A549 (cell line): ENCODE results near the gene USP30. TPM values are rescaled to one million over a fixed set of nuclear protein-coding genes. Genes with fewer than 3 reads are reported as not detected.
"Not testable (repeated sequence)": the region's sequence is repeated elsewhere in the genome, so short reads cannot be mapped to it uniquely, and the experiment has no call there.

Experiments
- ATAC-seq, 2 experiments: fragments of 200-7000 bp in 1 of 2; fragments of >200 bp in 1 of 2; cut with Nextera tagmentation in 1 of 2; cut with Tn5 transposase in 1 of 2; 3 replicates each; pipeline versions ENCODE4 v1.8.0 to v1.9.1; 2018 to 2020; ENCODE audit warnings: mild to moderate bottlenecking in 1 of 2, moderate library complexity in 1 of 2
- CTCF ChIA-PET: fragments of 300-600 bp; sonication (Branson Sonifier 250); formaldehyde crosslinking; extraction: SDS; loops from one replicate; lab custom pipeline; 2021; ENCODE audit warnings: antibody characterized with exemption, inconsistent platforms; lab: Yijun Ruan, JAX
- POLR2A ChIA-PET: fragments of 350-600 bp; formaldehyde crosslinking; extraction: SDS; loops from one replicate; lab custom pipeline; 2021; ENCODE audit warnings: antibody characterized with exemption, inconsistent platforms; lab: Yijun Ruan, JAX
- DNase-seq, 2 experiments: peaks; one replicate each; pipeline versions ENCODE4 v3.0.0 to v3.0.0-alpha.2; 2011 to 2016; ENCODE audit warnings: low read depth in 1 of 2, low spot score in 1 of 2
- FAIRE-seq: peaks from 2 replicates; lab custom pipeline; 2011; peaks lifted over from hg19 to GRCh38; lab: Jason Lieb, UNC
- H3K27ac ChIP-seq, 2 experiments: fragments of >200 bp; sonication (Bioruptor Twin); formaldehyde crosslinking; 3 replicates each; pipeline ENCODE4 v1.5.1; 2016 to 2017
- H3K4me1 ChIP-seq: fragments of >200 bp; sonication (Bioruptor Twin); formaldehyde crosslinking; 3 replicates; pipeline ENCODE4 v1.6.1; 2016
- H3K4me2 ChIP-seq: fragments of >200 bp; sonication (Bioruptor Twin); formaldehyde crosslinking; 3 replicates; pipeline ENCODE4 v1.6.1; 2016
- H3K4me3 ChIP-seq: fragments of >200 bp; sonication (Bioruptor Twin); formaldehyde crosslinking; 3 replicates; pipeline ENCODE4 v1.5.1; 2016
- H3K9me3 ChIP-seq: fragments of >200 bp; sonication (Bioruptor Twin); formaldehyde crosslinking; 3 replicates; pipeline ENCODE4 v1.6.1; 2016
- ATOH8 ChIP-seq: fragments of 250-450 bp; sonication (Bioruptor Pico); IDR thresholded peaks from 2 replicates; pipeline ENCODE4 v1.5.0; 2020; ENCODE audit warnings: low read depth, mild to moderate bottlenecking, moderate library complexity
- BCL3 ChIP-seq: fragments of >200 bp; sonication (Bioruptor Twin); formaldehyde crosslinking; IDR thresholded peaks from 3 replicates; pipeline ENCODE4 v1.6.1; 2016
- ESRRA ChIP-seq: fragments of 150-350 bp; IDR thresholded peaks from 2 replicates; pipeline ENCODE4 v1.6.1; 2014; ENCODE audit warnings: mild to moderate bottlenecking, low read length, borderline replicate concordance
- FOSL2 ChIP-seq, 2 experiments: fragments of 450-650 bp in 1 of 2; fragments of >200 bp in 1 of 2; sonication (Bioruptor Twin) in 1 of 2; formaldehyde crosslinking; IDR thresholded peaks; 2 replicates each; pipeline versions ENCODE4 v1.5.0 to v1.6.1; 2016 to 2020; ENCODE audit warnings: mild to moderate bottlenecking in 1 of 2, moderate library complexity in 1 of 2
- HOXB13 ChIP-seq: fragments of 250-450 bp; sonication (Bioruptor Pico); IDR thresholded peaks from 2 replicates; pipeline ENCODE4 v1.5.0; 2020; ENCODE audit warnings: low read depth, mild to moderate bottlenecking, moderate library complexity
- HOXB5 ChIP-seq: fragments of 250-450 bp; sonication (Bioruptor Pico); IDR thresholded peaks from 2 replicates; pipeline ENCODE4 v1.5.0; 2020; ENCODE audit warnings: mild to moderate bottlenecking, moderate library complexity
- MAFK ChIP-seq: fragments of 450-650 bp; IDR thresholded peaks from 2 replicates; pipeline ENCODE4 v1.6.1; 2014; ENCODE audit not compliant: partially characterized antibody
- NFE2L2 ChIP-seq: fragments of 150-350 bp; conservative IDR thresholded peaks from 2 replicates; pipeline ENCODE4 v1.6.1; 2014; ENCODE audit warnings: low read length
- NPAS2 ChIP-seq: fragments of 250-450 bp; sonication (Bioruptor Pico); IDR thresholded peaks from 2 replicates; pipeline ENCODE4 v1.8.0; 2022; ENCODE audit warnings: mild to moderate bottlenecking, moderate library complexity, borderline replicate concordance
- PBX3 ChIP-seq: IDR thresholded peaks from 2 replicates; pipeline ENCODE4 v1.6.1; 2012
- PHF8 ChIP-seq: fragments of 200-600 bp; sonication (generic); IDR thresholded peaks from 2 replicates; pipeline ENCODE4 v1.6.1; 2016; ENCODE audit warnings: low read depth, mild to moderate bottlenecking, antibody characterized with exemption, moderate library complexity, borderline replicate concordance
- POLR2AphosphoS2 ChIP-seq: conservative IDR thresholded peaks from 2 replicates; pipeline ENCODE4 v1.6.1; 2012; ENCODE audit warnings: low read length, improper control_type of control experiment, inconsistent platforms
- RARB ChIP-seq: fragments of 250-450 bp; sonication (Bioruptor Pico); IDR thresholded peaks from 2 replicates; pipeline ENCODE4 v1.8.0; 2021; ENCODE audit warnings: mild to moderate bottlenecking, moderate library complexity
- TP53 ChIP-seq: fragments of 250-450 bp; sonication (Bioruptor Pico); IDR thresholded peaks from 2 replicates; pipeline ENCODE4 v1.5.0; 2021; ENCODE audit warnings: mild to moderate bottlenecking, moderate library complexity
- ZC3H11A ChIP-seq: fragments of 450-650 bp; IDR thresholded peaks from 2 replicates; pipeline ENCODE4 v1.6.1; 2014; ENCODE audit warnings: antibody characterized with exemption, mild to moderate bottlenecking
- ZFP36 ChIP-seq: fragments of 450-650 bp; IDR thresholded peaks from 2 replicates; pipeline ENCODE4 v1.6.1; 2014; ENCODE audit warnings: borderline replicate concordance; ENCODE audit not compliant: partially characterized antibody
- ZSCAN20 ChIP-seq: fragments of 250-450 bp; sonication (Bioruptor Pico); IDR thresholded peaks from 2 replicates; pipeline ENCODE4 v1.8.0; 2022; ENCODE audit warnings: mild to moderate bottlenecking, moderate library complexity
- WGBS: methylation state at CpG from one replicate; pipeline ENCODE4 v1.1.6; 2017; ENCODE audit errors: missing lambda C conversion rate; 5-methylcytosine and 5-hydroxymethylcytosine counted together
- polyA plus RNA-seq, 4 experiments: library from polyadenylated mRNA; depleted of rRNA in 3 of 4; stranded (reverse); fragments of >200 nt; fragmentation: RNase III in 1 of 4; extraction: RNeasy Plus Mini Kit Qiagen cat#74134 plus additional on column Dnase treatment in 1 of 4; gene quantifications; 2 replicates in 3 of 4; 3 replicates in 1 of 4; pipeline ENCODE4 v1.2.3, GENCODE V29; 2011 to 2017
- TF ChIP-seq, protein P1 (sequence below): fragments of >200 bp; sonication (Bioruptor Twin); formaldehyde crosslinking; IDR thresholded peaks from 3 replicates; pipeline ENCODE4 v1.5.1; 2016
- TF ChIP-seq, protein P2 (sequence below): IDR thresholded peaks from 2 replicates; pipeline ENCODE4 v1.6.1; 2012
- TF ChIP-seq, protein P3 (sequence below): fragments of 150-350 bp; IDR thresholded peaks from 2 replicates; pipeline ENCODE4 v1.6.1; 2014; ENCODE audit warnings: low read depth, mild to moderate bottlenecking, low read length

USP30 gene
- polyA plus RNA-seq, 2 of the 4 experiments (the other 2 are of a cell fraction), result 6.8 to 19.6 TPM

DNA sequence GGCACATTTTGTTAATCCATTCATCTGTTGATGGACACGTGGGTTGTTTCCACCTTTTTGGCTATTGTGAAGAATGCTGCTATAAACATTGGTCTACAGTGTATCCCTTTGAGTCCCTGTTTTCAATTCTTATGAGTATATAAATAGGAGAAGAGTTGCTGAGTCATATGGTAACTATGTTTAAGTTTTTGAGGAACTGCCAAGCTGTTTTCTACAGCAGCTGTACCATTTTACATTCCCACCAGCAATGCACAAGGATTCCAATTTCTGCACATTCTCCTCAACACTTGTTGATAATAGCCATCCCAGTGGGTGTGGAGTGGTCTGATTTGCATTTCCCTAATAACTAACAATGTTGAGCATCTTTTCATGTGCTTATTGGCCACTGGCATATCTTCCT, 24.6 kb upstream of the USP30 start:
- CTCF ChIA-PET, result interaction anchor here (0.6 kb wide), 1 partner anchor 888 kb away, joined by 3 read pairs; no protein-coding TSS in a partner anchor
- DNase-seq (no peak), FAIRE-seq (no peak), ATAC-seq (no peak)
- Histone ChIP-seq H3K27ac (no peak overlapping the region), H3K9me3 (no peaks in the 10 kb centered on the region), H3K4me2 (no peak overlapping the region), H3K4me3 (no peak overlapping the region), H3K4me1 (no peaks in the 10 kb centered on the region)
- 10% methylated on average over 1 of the region's 1 CpG for WGBS
- POLR2A ChIA-PET, result no interaction called here
- TF ChIP-seq HOXB5 (CRISPR knock-in tag) (no peak), NFE2L2 (no peak), MAFK (peak; percentile 38), FOSL2 (IDR thresholded peaks at IDR 0.05) (no peak), FOSL2 (CRISPR knock-in tag; IDR thresholded peaks at IDR 0.05) (no peak), BCL3 (no peak)
- TF ChIP-seq, protein P1, sequence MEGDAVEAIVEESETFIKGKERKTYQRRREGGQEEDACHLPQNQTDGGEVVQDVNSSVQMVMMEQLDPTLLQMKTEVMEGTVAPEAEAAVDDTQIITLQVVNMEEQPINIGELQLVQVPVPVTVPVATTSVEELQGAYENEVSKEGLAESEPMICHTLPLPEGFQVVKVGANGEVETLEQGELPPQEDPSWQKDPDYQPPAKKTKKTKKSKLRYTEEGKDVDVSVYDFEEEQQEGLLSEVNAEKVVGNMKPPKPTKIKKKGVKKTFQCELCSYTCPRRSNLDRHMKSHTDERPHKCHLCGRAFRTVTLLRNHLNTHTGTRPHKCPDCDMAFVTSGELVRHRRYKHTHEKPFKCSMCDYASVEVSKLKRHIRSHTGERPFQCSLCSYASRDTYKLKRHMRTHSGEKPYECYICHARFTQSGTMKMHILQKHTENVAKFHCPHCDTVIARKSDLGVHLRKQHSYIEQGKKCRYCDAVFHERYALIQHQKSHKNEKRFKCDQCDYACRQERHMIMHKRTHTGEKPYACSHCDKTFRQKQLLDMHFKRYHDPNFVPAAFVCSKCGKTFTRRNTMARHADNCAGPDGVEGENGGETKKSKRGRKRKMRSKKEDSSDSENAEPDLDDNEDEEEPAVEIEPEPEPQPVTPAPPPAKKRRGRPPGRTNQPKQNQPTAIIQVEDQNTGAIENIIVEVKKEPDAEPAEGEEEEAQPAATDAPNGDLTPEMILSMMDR, result no peak

- H3K27ac ChIP-seq, ATAC-seq, FAIRE-seq, DNase-seq, H3K4me2 ChIP-seq, H3K4me3 ChIP-seq, H3K4me1 ChIP-seq, CTCF ChIA-PET, POLR2A ChIA-PET, H3K9me3 ChIP-seq: not testable (repeated sequence)
- WGBS, result 34% methylated on average over 3 of the region's 3 CpGs
Measured at GRCh38 chr12:109028624-109029023, 23.8 kb upstream of the USP30 start.

GRCh38 chr12:109029411-109029810, 23.0 kb upstream of the USP30 start:
- H3K4me1 ChIP-seq, result no peaks in the 10 kb centered on the region
- H3K4me2 ChIP-seq, result no peak overlapping the region
- CTCF ChIA-PET, result no interaction called here
- POLR2A ChIA-PET, result no interaction called here
- no peak overlapping the region for H3K27ac ChIP-seq
- 19% methylated on average over 2 of the region's 2 CpGs for WGBS
- no peak for TF ChIP-seq POLR2AphosphoS2
- TF ChIP-seq, protein P2, sequence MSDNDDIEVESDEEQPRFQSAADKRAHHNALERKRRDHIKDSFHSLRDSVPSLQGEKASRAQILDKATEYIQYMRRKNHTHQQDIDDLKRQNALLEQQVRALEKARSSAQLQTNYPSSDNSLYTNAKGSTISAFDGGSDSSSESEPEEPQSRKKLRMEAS, result no peak
- no peak for TF ChIP-seq ESRRA
- no peak for TF ChIP-seq NPAS2 (CRISPR knock-in tag)
- no peak for TF ChIP-seq BCL3
- DNase-seq (no peak), ATAC-seq (no peak), FAIRE-seq (no peak)
- H3K9me3 ChIP-seq, result no peaks in the 10 kb centered on the region
- H3K4me3 ChIP-seq, result no peak overlapping the region

DNA sequence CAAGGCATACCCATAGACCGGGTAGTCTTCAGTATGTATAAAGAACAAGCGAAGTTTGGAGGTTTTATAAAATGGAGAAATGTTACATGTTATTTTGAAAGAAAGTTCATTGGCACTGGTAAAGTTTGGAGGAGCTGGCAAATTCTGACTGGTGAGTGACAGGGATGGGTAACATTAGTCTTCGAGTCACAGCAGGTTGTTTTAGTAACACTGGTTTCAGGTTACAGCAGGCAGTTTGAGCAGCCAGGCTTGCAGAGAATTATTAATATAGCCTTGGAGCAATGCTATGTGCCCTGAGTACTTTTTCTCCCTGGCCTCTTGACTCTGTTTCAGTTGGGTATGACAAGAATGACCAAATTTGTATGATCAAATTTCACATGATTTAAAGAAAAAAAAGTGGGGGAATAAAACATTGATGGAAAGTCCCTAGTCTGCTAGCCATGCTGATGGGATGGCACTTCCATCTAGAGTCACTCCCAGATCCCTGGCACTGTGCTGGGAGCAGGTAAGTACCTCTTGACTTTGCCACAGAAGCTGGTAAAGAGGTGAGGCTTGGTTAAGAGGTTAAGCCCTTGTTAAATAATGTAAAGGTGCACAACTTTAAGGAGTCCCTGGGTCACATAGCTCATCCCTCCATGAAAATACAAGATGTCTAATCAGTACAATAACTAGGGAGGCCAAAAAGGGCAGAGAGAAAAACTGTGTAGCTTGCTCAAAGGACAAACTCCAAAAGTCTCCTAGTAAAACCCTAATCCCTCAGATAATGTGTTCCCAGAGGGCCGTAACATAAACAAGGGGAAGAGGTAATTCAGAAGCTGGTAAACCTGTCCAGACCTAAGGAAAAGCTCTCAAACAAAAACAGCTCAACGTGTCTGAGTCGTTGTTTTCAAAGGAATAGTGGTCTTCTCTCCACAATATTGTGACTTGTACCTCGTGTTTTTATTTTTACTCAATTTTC, 18.9 kb upstream of the USP30 start:
- H3K4me1 ChIP-seq, result no peaks in the 10 kb centered on the region
- FAIRE-seq, result no peak
- no peak for DNase-seq
- no peak for ATAC-seq
- ChIA-PET CTCF (no interaction called here), POLR2A (no interaction called here)
- no peak overlapping the region for H3K4me3 ChIP-seq
- H3K4me2 ChIP-seq, result no peak overlapping the region
- 15% methylated on average over 7 of the region's 7 CpGs for WGBS
- H3K9me3 ChIP-seq, result no peaks in the 10 kb centered on the region
- H3K27ac ChIP-seq, result no peak overlapping the region
- TF ChIP-seq TP53 (CRISPR knock-in tag) (no peak), PHF8 (no peak), HOXB13 (no peak), ATOH8 (CRISPR knock-in tag) (no peak), ZC3H11A (no peak), ZSCAN20 (CRISPR knock-in tag) (no peak), ZFP36 (no peak), NPAS2 (CRISPR knock-in tag) (no peak), RARB (CRISPR knock-in tag) (no peak), PBX3 (no peak)
- TF ChIP-seq, protein P3, sequence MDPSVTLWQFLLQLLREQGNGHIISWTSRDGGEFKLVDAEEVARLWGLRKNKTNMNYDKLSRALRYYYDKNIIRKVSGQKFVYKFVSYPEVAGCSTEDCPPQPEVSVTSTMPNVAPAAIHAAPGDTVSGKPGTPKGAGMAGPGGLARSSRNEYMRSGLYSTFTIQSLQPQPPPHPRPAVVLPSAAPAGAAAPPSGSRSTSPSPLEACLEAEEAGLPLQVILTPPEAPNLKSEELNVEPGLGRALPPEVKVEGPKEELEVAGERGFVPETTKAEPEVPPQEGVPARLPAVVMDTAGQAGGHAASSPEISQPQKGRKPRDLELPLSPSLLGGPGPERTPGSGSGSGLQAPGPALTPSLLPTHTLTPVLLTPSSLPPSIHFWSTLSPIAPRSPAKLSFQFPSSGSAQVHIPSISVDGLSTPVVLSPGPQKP, result no peak
